Measurements from ENCODE around the gene TAOK1.

Gene TAOK1

GRCh38 chr17:29577385-29578211 lies 187.4 kb downstream of the TAOK1 start:
- DNase-seq (ENCODE audit: low read depth) = no peak
- no peak overlapping the region for H3K4me3 ChIP-seq (ENCODE audit: low read depth, low read length)
- TF ChIP-seq CTCF (conservative IDR thresholded peaks at IDR 0.05; ENCODE audit: low read depth, low read length) = no peak

- TF ChIP-seq CTCF (conservative IDR thresholded peaks at IDR 0.05; ENCODE audit: low read depth, low read length) = no peak
- H3K4me3 ChIP-seq (ENCODE audit: low read depth, low read length) = no peak overlapping the region
- no peak for DNase-seq (ENCODE audit: low read depth)
These were observed 188.7 kb downstream of the TAOK1 start for GRCh38 chr17:29578626-29579485.

DNA sequence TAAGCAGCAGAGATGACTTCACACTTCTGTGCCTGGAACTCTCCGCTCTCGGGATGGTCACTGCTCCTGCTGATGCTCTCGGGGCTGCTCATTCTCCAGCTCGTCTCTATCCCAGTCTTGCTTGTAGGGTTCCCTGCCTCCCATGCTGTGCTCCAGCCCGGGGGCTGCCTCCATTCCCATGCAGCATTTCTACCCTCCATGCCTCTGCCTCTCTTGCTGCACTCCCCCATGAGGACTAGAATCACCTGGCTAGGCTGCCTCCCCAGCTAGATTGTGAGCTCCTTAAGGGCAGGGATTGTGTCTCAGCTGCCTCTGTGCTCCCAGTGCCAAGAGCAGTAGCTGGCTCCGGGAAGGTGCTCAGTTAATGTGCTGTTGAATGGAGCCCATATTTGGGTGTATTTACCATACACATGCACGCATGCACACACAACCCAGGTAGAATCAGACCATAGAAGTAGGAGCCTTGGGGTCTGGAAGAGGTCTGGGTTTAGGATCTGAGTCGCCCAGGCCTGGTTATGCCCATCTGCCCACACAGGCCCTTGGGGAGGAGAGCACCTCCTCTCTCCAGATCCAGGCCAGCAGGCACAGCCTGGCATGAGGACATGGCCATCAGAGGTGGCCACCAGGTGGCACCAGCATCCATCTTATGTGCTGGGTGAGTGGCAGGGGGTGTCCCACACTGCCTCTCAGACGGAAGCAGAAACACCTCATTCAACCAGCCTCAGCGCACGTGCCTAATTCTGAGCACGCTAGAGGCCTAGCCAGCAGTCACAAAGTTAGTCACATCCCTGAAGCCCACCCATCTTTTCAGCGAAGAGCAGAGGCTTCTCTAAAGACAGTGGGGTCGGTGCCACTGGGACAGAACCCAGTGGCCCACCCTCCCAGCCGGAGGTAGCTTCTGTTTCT lies 190.0 kb downstream of the TAOK1 start:
- H3K4me3 ChIP-seq (ENCODE audit: low read depth, low read length) = no peak overlapping the region
- TF ChIP-seq CTCF (conservative IDR thresholded peaks at IDR 0.05; ENCODE audit: low read depth, low read length) = peak; percentile 87
- DNase-seq (ENCODE audit: low read depth) = peak; percentile 84

- H3K4me3 ChIP-seq (ENCODE audit: low read depth, low read length) = no peak overlapping the region
- no peak for DNase-seq (ENCODE audit: low read depth)
- TF ChIP-seq CTCF (conservative IDR thresholded peaks at IDR 0.05; ENCODE audit: low read depth, low read length) = no peak
These were observed 191.6 kb downstream of the TAOK1 start for GRCh38 chr17:29581583-29582253.

- TF ChIP-seq CTCF (conservative IDR thresholded peaks at IDR 0.05; ENCODE audit: low read depth, low read length) = no peak
- DNase-seq (ENCODE audit: low read depth) = no peak
- no peak overlapping the region for H3K4me3 ChIP-seq (ENCODE audit: low read depth, low read length)
These were observed 192.1 kb downstream of the TAOK1 start for GRCh38 chr17:29582254-29582765.

GRCh38 chr17:29582772-29583171 lies 192.6 kb downstream of the TAOK1 start:
- DNase-seq (ENCODE audit: low read depth) = no peak
- no peak for TF ChIP-seq CTCF (conservative IDR thresholded peaks at IDR 0.05; ENCODE audit: low read depth, low read length)
- H3K4me3 ChIP-seq (ENCODE audit: low read depth, low read length) = no peak overlapping the region

All from choroid plexus epithelial cell (primary cell).